GM23338 (cell line): ENCODE measurements around the gene KRTAP9-8. TPM values are rescaled to one million over a fixed set of nuclear protein-coding genes. Genes with fewer than 3 reads are reported as not detected.

Experiments used
- ATAC-seq: fragments of 200-7000 bp; cut with Tn5 transposase; 3 replicates; pipeline ENCODE4 v1.9.1; 2020
- DNase-seq: peaks from one replicate; pipeline ENCODE4 v3.0.0-alpha.2; 2015; ENCODE audit warnings: low spot score
- H2AFZ ChIP-seq: fragments of 200-600 bp; sonication (generic); 2 replicates; pipeline ENCODE4 v1.8.0; 2016; ENCODE audit warnings: antibody characterized with exemption, mild to moderate bottlenecking, moderate library complexity
- H3F3A ChIP-seq: fragments of 200-600 bp; sonication (generic); replicated peaks from 2 replicates; pipeline ENCODE4 v1.8.0; 2017; ENCODE audit warnings: antibody characterized with exemption, mixed run types, low read depth
- H3K27ac ChIP-seq: fragments of 200-600 bp; sonication (generic); 2 replicates; pipeline ENCODE4 v1.6.1; 2016; ENCODE audit warnings: low read depth
- H3K27me3 ChIP-seq: fragments of 200-600 bp; sonication (generic); 2 replicates; pipeline ENCODE4 v1.8.0; 2016; ENCODE audit warnings: mild to moderate bottlenecking, mixed run types, moderate library complexity; ENCODE audit not compliant: insufficient read depth
- H3K36me3 ChIP-seq: fragments of 200-600 bp; sonication (generic); 2 replicates; pipeline ENCODE4 v1.8.0; 2016; ENCODE audit warnings: mild to moderate bottlenecking; ENCODE audit not compliant: insufficient read depth
- H3K4me1 ChIP-seq: fragments of 200-600 bp; sonication (generic); 2 replicates; pipeline ENCODE4 v1.8.0; 2016; ENCODE audit warnings: mild to moderate bottlenecking, moderate library complexity; ENCODE audit not compliant: insufficient read depth
- H3K4me2 ChIP-seq: fragments of 200-600 bp; sonication (generic); 2 replicates; pipeline ENCODE4 v1.7.1; 2017; ENCODE audit warnings: mixed run types
- H3K4me3 ChIP-seq: fragments of 200-600 bp; sonication (generic); 2 replicates; pipeline ENCODE4 v1.6.1; 2016; ENCODE audit warnings: mixed run types
- H3K79me2 ChIP-seq: fragments of 200-600 bp; sonication (generic); replicated peaks from 2 replicates; pipeline ENCODE4 v1.8.0; 2017; ENCODE audit warnings: mild to moderate bottlenecking; ENCODE audit not compliant: insufficient read depth
- H3K9me2 ChIP-seq: fragments of 200-600 bp; sonication (generic); 2 replicates; pipeline ENCODE4 v1.8.0; 2017; ENCODE audit not compliant: insufficient read depth
- H4K20me1 ChIP-seq: fragments of 200-600 bp; sonication (generic); replicated peaks from 2 replicates; pipeline ENCODE4 v1.8.0; 2017; ENCODE audit warnings: mild to moderate bottlenecking; ENCODE audit not compliant: insufficient read depth
- H3K27ac Mint-ChIP-seq: 2 replicates; pipeline ENCODE4 v1.8.0; 2020; ENCODE audit warnings: inconsistent platforms, mild to moderate bottlenecking, moderate library complexity, mixed read lengths
- H3K27me3 Mint-ChIP-seq: 3 replicates; pipeline ENCODE4 v1.8.0; 2022; ENCODE audit warnings: low read depth, mild to moderate bottlenecking, moderate library complexity, mixed read lengths, inconsistent platforms; ENCODE audit not compliant: insufficient read depth, poor library complexity
- H3K36me3 Mint-ChIP-seq: 3 replicates; pipeline ENCODE4 v1.8.0; 2021; ENCODE audit warnings: low read depth, mild to moderate bottlenecking, inconsistent platforms, moderate library complexity, mixed read lengths
- H3K4me1 Mint-ChIP-seq: 3 replicates; pipeline ENCODE4 v1.8.0; 2020; ENCODE audit warnings: mild to moderate bottlenecking, inconsistent platforms, mixed read lengths
- H3K4me3 Mint-ChIP-seq: 3 replicates; pipeline ENCODE4 v1.8.0; 2021; ENCODE audit warnings: moderate library complexity, mild to moderate bottlenecking, inconsistent platforms, mixed read lengths
- H3K9me3 Mint-ChIP-seq: 3 replicates; pipeline ENCODE4 v1.8.0; 2020; ENCODE audit warnings: moderate library complexity, mild to moderate bottlenecking, inconsistent platforms, mixed read lengths
- CTCF ChIP-seq, 2 experiments: fragments of 200-600 bp in 1 of 2; sonication (generic) in 1 of 2; conservative IDR thresholded peaks; 2 replicates each; pipeline versions ENCODE4 v1.5.1 to v1.6.1; 2016 to 2017; ENCODE audit warnings: antibody characterized with exemption in 2 of 2, low read depth in 2 of 2, mild to moderate bottlenecking in 2 of 2, moderate library complexity in 1 of 2
- ETS1 ChIP-seq: IDR thresholded peaks from 2 replicates; pipeline ENCODE4 v1.6.1; 2016; ENCODE audit warnings: antibody characterized with exemption
- EZH2 ChIP-seq: fragments of 200-600 bp; sonication (generic); IDR thresholded peaks from one replicate; pipeline ENCODE4 v1.8.0; 2017; ENCODE audit warnings: antibody characterized with exemption, mild to moderate bottlenecking, low read depth; ENCODE audit not compliant: unreplicated experiment
- EZH2phosphoT487 ChIP-seq: fragments of 200-600 bp; sonication (generic); IDR thresholded peaks from one replicate; pipeline ENCODE4 v1.8.1; 2018; ENCODE audit warnings: antibody characterized with exemption; ENCODE audit not compliant: unreplicated experiment
- JUNB ChIP-seq: IDR thresholded peaks from one replicate; pipeline ENCODE4 v1.6.1; 2016; ENCODE audit warnings: antibody characterized with exemption; ENCODE audit not compliant: unreplicated experiment
- NANOG ChIP-seq: IDR thresholded peaks from 2 replicates; pipeline ENCODE4 v1.6.1; 2016; ENCODE audit warnings: antibody characterized with exemption, borderline replicate concordance
- POLR2AphosphoS5 ChIP-seq: IDR thresholded peaks from 2 replicates; pipeline ENCODE4 v1.6.1; 2016; ENCODE audit warnings: antibody characterized with exemption, low read depth
- REST ChIP-seq: IDR thresholded peaks from one replicate; pipeline ENCODE4 v1.6.1; 2018; ENCODE audit warnings: antibody characterized with exemption; ENCODE audit not compliant: unreplicated experiment
- STAT1 ChIP-seq: IDR thresholded peaks from one replicate; pipeline ENCODE4 v1.6.1; 2016; ENCODE audit warnings: antibody characterized with exemption; ENCODE audit not compliant: unreplicated experiment
- ZNF331 ChIP-seq: fragments of 250-450 bp; sonication (Bioruptor Pico); IDR thresholded peaks from 2 replicates; pipeline ENCODE4 v1.5.0; 2020; ENCODE audit warnings: low read depth, mild to moderate bottlenecking, moderate library complexity
- ZNF462 ChIP-seq: fragments of 250-450 bp; sonication (Bioruptor Pico); IDR thresholded peaks from 2 replicates; pipeline ENCODE4 v1.5.0; 2020; ENCODE audit warnings: mild to moderate bottlenecking, moderate library complexity
- polyA plus RNA-seq: library from polyadenylated mRNA; unstranded; fragments of >200 nt; fragmentation: Nextera tagmentation; extraction: Ambion mirVana; gene quantifications from 2 replicates; pipeline ENCODE4 v1.2.1, GENCODE V29; 2016
- total RNA-seq: library from RNA; depleted of rRNA; stranded (reverse); fragments of >200 nt; shearing (Covaris generic); gene quantifications from 2 replicates; pipeline ENCODE4 v1.2.3, GENCODE V29; 2014

The KRTAP9-8 gene
- total and polyA plus RNA-seq, 2 experiments from 2014 or later, result not detected

GRCh38 chr17:41211845-41212466 is 25.8 kb upstream of the KRTAP9-8 start:
- Histone ChIP-seq H3K4me3 (no peak overlapping the region), H3K27ac (no peak overlapping the region), H4K20me1 (no peaks in the 10 kb centered on the region), H2AFZ (no peak overlapping the region), H3K4me1 (no peaks in the 10 kb centered on the region), H3F3A (no peaks in the 10 kb centered on the region), H3K27me3 (no peaks in the 10 kb centered on the region), H3K4me2 (no peak overlapping the region), H3K9me2 (no peaks in the 10 kb centered on the region), H3K36me3 (peaks cover 4% of the 10 kb centered on the region; the same call in 1 of the 2 replicates), H3K79me2 (no peaks in the 10 kb centered on the region)
- Mint-ChIP-seq H3K9me3 (peaks cover 12% of the 10 kb centered on the region), H3K27me3 (peaks cover 5% of the 10 kb centered on the region), H3K4me1 (no peaks in the 10 kb centered on the region), H3K27ac (no peak overlapping the region), H3K4me3 (no peak overlapping the region), H3K36me3 (0 out of 3 replicates have a peak, but pooled peaks cover 4% of the 10 kb centered on the region)
- no peak for ATAC-seq
- TF ChIP-seq POLR2AphosphoS5 (no peak), STAT1 (no peak), NANOG (no peak), ETS1 (no peak), EZH2 (no peak), JUNB (no peak), REST (no peak), ZNF331 (CRISPR knock-in tag) (no peak), CTCF (conservative IDR thresholded peaks at IDR 0.05; ENCODE audit: low read depth in 2 of 2) (no peak), EZH2phosphoT487 (no peak), ZNF462 (CRISPR knock-in tag) (no peak)
- no peak for DNase-seq
